Activated CD4-positive, alpha-beta T cell treated with anti-CD3 and anti-CD28 coated beads for 24 hours (primary cell): ENCODE results near the gene PLA2G3.
"Not testable (repeated sequence)": the region's sequence is repeated elsewhere in the genome, so short reads cannot be mapped to it uniquely, and the experiment has no call there.

Source experiments
- DNase-seq, 2 donors: peaks; one replicate each; pipeline ENCODE4 v3.0.0-alpha.2; 2020; ENCODE audit warnings: low read depth in 2 of 2

The PLA2G3 gene, protein sequence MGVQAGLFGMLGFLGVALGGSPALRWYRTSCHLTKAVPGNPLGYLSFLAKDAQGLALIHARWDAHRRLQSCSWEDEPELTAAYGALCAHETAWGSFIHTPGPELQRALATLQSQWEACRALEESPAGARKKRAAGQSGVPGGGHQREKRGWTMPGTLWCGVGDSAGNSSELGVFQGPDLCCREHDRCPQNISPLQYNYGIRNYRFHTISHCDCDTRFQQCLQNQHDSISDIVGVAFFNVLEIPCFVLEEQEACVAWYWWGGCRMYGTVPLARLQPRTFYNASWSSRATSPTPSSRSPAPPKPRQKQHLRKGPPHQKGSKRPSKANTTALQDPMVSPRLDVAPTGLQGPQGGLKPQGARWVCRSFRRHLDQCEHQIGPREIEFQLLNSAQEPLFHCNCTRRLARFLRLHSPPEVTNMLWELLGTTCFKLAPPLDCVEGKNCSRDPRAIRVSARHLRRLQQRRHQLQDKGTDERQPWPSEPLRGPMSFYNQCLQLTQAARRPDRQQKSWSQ

DNA sequence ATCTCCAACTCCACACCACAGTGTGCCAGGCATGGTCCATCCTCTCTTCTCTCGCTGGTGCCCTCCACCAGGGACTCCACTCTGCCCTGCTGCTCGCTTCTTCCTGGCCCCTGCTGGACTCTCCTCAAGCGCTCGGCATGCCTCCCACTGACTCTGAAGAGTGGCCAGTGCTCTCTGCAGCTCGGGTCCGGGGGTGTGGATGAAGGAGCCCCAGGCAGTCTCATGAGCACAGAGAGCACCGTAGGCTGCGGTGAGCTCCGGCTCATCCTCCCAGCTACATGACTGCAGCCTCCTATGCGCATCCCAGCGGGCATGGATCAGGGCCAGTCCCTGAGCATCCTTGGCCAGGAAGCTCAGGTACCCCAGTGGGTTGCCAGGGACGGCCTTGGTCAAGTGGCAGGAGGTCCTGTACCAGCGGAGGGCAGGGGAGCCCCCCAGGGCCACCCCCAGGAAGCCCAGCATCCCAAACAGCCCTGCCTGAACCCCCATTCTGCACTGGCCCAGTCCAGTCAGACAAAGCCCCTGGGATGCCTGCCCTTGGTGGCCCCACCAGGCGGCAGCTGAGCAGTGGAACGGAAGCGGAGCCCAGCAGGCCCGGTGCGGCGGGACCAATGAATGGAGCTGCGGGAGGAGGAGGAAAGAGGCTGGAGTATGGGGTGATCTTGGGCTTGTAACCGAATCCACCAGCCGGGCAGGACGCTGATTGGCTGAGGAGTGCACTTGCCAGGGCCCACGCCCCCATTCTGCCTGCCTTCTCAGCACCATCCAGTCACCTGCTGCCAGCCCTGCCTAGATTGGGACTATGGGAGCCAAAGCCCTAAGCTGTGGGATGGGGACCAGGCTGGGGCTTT is at the start of gene PLA2G3:
TSS of gene PLA2G3 (minus strand) at position 643 of the 851 bp plus-strand sequence. CDS start at position 489, 154 bp downstream.
- DNase-seq = no peak

DNA sequence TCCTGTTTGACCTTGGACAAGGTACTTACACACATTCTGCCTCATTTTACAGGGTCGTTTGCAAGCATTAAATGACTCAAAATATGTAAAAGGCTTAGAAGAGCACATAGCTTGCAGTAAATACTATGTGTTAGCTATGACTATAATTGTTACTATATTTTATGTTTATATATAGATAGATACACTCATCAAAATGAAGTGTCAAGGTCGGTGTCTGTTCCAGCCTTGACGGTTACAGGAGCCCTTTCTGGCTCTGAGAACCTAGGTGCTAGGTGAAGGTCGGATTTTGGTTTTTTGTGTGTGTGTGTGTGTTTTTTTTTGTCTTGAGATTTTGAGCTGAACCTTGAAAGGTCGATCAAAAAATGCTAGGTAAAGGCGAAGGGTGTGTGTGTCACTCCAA is 47.3 kb upstream of the PLA2G3 start:
- no peak for DNase-seq

DNA sequence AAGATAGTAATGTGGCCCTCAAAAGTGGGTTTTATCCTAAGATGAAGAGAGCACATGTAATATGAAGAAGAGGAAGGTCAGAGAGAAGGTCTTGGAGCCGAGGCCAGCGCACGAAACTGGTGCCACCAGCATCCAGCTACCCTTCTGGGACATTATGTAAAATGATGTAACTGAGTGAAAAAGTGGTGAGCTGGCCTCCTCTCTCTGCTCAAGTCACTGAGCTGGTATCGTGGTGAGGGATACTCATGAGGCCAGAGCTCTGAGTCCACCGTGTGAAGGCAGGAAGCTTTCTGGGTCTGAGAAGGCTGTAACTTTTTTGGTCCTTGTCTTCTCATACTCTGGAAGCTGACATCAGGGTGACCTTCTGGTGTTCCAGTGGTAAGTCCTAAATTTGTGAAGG is 44.7 kb upstream of the PLA2G3 start:
- no peak for DNase-seq

DNA sequence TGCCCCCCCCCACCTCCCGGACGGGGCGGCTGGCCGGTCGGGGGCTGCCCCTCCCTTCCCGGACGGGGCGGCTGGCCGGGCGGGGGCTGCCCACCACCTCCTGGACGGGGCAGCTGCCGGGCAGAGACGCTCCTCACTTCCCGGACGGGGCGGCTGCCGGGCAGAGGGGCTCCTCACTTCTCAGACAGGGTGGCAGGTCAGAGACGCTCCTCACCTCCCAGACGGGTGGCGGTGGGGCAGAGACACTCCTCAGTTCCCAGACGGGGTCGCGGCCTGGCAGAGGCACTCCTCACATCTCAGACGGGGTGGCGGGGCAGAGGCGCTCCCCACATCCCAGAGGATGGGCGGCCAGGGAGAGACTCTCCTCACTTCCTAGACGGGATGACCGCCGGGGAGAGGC is 43.7 kb upstream of the PLA2G3 start:
- DNase-seq = no peak

DNA sequence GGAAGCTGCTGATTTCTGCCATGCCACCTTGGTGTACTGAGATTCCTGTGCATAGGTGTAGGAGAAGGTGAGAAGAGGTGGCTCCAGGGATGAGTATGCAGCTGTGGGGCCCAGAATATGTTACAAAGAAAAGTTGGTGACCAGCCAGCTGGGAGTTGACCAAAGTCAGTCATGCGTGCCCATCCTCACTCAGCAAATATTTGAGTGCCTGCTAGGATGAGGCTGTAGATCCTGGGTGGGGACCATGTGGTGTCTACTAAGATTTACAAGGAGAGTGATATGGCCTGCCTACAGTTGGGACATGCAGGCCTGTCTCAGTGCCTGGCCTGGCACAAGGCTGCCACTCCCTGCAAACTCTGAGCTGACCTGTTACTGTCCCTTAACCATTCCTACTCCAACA is 39.0 kb upstream of the PLA2G3 start:
- DNase-seq = no peak

DNA sequence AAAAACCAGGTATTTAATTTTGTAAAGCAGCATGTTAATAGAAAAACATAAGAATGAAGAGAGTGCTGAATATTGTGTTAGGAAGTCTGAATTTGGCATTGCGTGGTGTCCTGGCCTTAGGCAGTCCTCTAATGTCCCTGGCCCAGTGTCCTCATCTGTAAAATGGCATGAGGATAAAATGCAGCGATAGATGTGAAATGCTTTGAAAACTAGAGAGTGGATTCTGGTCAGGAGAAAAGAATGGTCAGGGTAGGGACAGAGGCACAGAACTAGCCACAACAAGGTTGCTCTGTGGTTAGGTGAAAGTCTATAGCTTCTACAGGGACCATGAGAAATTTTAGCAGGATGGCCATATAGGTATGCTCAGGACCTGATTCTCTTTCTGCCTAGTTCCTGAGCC is 38.6 kb upstream of the PLA2G3 start:
- no peak for DNase-seq

DNA sequence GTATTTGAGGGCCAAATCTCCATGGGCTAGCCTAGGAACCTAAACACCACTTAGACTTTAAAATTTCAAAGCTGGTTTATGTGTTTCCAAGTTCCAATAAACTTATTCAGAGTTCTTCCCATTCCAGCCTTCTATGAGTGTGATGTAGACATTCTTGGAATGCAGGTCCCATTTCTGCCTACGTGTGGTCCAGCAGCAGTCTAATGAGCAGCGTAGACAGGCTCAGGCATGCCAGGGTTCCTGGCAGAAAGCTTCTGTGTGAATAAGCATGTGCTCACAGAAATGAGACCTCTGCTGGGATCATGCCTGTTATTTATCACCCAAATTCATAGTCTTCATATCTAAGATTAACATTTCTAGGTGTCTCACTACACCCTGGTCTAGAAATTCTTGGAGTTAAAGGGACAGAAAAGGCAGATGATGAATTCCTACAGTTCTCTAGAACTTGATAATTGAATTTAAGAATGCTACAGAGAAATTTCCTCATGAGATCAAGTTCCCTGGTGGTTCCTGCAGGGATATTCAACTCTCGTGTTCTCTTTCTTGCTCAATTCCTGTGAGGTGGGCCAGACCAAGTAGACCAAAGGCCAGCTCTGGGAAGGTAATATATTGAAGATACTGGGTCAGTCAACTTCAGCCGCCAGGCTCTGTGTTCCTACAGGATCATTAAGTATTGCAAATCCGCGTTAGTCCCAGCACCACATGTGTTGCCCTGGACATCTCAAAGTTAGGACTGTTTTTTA is 37.3 kb upstream of the PLA2G3 start:
- no peak for DNase-seq

DNA sequence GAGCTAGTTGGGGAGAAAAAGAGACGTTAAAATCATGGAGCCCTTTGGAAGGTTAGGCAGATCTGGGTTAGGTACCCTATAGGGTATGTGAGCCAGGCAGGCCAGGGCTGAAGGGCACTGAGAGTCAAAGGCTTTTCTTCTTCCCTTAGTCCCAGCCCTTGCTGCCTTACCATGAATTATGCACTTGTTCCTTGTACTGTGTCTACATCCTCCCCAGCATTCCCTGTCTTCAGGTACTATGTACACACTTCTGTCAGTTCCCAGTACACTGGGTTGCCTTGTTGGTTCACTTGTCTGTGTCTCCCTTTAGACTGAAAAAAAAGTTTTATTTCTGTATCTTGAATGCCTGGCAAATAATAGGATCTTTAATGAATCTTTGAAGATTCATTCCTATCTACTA is 36.6 kb upstream of the PLA2G3 start:
- DNase-seq = no peak

DNA sequence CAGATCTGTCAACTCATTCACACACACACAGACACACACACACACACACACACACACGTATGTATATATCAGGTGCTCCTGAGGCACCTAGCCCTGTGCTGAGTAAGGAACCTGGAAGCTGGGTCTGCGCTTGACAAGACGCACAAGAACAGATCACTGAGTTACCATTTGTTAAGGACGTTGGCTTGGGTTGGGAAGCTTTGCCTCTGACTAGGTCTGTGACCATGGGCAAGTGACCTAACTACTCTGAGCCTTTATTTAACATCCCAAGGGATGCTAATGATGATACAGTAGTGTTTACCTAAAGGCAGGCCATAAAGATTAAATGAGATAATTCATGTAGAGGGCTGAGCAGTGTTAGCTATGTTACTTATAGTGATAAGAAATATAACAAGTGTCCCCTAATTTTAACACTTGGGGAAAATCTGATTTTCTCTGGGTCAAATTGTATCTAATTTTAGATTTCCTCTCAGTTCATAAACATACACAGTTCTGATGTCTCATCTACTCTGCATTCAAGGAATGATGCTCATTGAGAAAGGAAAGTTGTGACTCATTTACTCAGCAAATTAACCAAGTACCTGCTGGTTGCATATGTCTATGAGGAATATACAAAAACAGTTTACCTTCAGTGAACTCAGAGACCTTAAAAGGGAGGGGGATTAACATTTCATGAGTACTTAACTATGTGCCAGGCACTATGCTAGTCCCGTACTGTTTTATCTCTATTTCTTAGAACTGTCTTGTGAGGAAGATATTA is 33.3 kb upstream of the PLA2G3 start:
- DNase-seq = no peak

DNA sequence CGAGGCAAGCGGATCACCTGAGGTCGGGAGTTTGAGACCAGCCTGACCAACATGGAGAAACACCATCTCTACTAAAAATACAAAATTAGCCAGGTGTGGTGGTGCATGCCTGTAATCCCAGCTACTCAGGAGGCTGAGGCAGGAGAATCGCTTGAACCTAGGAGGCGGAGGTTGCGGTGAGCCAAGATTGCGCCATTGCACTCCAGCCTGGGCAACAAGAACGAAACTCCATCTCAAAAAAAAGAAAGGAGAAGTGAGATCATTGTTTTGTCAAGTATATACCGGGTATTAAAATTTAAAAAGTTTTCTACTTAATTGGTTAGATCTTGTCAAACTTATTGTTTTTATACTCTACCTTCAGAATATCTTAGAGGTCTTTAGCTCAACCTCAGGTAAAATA is 31.4 kb upstream of the PLA2G3 start:
- DNase-seq = not testable (repeated sequence)

DNA sequence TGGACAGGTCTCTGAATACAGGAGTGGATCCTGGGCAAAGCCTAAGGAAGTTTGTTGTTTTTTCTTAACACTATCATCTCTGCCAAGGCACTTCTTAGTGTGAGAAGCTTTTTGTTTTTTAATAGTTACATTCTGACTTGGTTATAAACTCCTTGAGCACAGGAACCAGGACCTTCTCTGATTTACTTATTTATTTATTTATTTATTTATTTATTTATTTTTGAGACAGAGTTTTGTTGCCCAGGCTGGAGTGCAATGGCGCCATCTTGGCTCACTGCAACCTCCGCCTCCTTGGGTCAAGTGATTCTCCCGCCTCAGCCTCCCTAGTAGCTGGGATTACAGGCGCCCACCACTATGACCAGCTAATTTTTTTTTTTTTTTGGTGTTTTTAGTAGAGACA is 30.7 kb upstream of the PLA2G3 start:
- no peak for DNase-seq

DNA sequence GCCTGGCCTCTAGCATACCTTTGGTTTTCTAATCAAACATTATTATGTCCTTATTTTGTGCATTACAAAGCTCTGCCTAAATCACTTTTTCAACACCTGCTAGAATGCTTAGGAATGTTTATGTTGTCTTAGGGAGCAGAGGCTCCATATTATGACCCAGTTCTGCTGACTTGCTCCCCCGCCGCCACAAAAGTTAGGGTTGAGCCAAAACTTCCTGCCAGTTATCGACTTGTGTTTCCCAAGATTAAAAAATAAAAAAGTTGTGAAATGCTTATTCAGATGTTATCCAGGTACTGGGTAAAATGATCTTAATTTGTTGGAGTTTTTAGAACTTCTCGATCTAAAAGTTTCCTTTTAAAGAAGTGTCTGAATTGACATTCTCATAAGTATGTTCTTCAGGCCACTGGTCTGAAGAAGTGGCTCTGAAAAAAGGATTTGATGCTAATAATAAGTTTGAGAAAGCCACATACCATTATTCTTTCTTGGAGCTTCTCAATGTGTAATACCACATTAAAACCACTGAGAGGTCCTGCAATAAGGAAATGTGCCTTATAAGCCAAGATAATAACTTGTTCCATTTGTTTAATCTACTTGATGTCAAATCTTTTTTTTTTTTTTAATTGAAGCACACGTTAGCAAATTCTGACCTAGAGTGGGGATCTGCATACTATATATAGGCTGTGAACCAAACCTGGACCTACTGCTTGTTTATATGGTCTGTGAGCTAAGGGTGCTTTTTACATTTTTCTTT is 21.9 kb upstream of the PLA2G3 start:
- no peak for DNase-seq

DNA sequence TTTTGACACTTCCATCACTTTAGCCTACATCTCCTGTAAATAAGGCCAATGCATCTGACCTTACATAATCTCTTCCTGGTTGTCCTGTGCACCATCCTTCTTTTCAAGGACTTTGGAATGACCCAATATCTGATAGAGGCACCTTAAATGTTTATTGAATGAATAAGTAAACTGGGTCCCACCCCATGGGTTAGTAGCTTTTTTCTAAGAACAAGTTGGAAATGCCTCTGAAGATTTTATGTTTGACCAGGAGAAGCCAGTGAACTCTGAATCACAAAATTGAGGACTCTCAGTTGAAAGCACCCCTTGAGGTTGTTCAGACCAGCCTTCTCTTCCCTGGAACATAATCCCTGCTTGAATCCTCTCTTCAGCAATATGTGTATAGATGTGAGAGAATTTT is 21.1 kb upstream of the PLA2G3 start:
- DNase-seq = no peak

DNA sequence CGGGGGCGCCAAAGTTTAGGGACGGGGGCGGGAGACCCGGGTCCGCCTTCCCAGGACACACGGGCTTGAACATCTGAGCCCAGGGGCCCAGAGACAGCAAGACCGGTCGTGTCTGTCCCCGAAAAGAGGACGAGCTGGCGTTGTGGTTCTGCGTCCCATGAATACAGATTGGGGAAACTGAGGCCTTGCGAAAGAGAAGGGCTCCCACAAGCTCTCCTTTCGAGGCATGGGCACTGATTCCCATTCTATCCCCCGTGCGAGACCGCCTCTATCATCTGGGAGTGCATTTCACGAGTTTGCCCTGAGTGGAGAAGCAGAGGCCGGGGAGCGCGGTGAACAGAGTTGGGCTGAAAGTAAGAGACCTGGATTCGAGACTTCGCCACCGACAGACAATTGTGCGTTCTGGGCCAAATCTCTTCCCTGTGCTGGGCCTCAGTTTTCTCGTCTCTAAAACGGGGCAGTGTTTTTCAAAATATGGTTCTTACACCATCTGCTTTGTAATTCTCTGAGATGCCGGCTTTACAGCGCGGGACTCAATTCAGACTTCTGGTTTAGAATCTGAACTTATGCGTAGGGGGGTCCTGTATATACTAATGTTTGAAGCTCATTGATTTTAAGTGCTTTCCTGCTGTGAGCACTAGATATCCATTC is 20.1 kb upstream of the PLA2G3 start:
- no peak for DNase-seq

DNA sequence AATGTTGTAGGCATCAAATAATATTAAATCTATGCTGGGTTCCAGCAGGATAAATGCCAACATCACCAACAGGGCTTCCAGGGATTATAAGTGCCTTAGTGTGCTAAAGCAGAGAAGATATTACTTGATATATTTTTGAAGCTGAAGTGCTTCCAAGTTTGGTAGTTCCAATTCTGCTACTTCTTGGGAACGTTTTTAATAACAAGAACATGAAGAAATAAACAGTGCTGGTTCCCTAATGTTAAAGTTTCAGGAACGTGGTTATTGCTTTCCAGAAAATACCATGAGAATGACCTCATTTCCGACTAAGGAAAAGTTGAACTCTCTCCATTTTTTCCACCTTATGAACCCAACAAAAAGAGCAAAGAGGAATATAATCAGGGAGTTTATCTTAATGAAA is 15.1 kb upstream of the PLA2G3 start:
- no peak for DNase-seq

DNA sequence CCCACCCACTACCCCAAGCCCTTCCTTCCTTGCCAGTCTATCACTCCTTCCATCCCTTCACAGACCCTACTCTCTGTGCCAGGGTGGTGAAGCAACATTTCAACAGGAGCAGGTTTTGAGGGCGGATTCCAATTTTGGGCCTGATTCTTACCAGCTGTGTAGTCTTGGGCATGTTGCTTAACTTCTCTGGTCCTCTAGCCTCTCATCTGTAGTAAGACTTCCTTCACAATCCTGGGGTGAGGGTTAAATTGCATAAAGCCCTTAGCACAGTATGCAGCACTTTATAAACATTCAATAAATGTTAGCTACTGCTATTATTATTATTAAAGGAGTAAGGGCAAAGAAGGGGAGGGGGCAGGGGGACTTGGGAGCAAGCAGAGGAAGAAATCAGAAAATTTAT is 14.7 kb upstream of the PLA2G3 start:
- no peak for DNase-seq

DNA sequence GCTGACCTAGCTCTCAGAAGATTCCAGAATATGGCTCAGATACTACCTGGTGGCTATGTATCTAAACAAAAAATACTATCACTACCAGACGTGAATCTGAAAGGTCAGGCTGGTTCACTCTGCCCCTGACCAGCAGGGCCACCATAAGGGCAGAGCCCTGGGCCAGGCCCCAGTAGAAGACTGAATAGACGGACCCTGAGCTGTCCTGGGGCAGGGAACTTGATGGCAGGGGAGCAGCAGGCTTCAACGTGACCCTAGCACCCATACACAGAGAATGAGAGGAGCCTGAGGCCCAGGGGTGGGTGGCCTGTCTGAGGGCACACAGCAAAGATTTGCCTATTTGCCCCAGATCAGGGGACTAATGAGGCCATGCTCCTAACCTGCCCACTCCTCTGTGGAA is 13.0 kb upstream of the PLA2G3 start:
- DNase-seq = no peak

DNA sequence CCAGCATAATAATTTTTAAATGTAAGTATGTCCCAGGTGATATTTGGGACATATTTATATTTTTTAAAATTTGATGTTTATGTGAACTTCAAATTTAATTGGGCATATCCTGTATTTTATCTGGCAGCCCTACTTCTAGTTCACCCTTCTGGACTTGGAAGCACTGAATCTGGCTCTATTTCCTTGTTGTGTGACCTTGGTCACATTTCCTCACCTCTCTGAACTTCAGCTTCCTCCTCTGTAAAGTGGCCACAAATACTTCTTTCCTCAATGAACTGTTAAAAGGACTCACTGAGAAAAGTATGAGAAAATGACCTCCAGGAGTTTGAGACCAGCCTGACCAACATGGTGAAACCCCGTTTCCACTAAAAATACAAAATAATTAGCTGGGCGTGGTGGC is 11.6 kb upstream of the PLA2G3 start:
- no peak for DNase-seq

DNA sequence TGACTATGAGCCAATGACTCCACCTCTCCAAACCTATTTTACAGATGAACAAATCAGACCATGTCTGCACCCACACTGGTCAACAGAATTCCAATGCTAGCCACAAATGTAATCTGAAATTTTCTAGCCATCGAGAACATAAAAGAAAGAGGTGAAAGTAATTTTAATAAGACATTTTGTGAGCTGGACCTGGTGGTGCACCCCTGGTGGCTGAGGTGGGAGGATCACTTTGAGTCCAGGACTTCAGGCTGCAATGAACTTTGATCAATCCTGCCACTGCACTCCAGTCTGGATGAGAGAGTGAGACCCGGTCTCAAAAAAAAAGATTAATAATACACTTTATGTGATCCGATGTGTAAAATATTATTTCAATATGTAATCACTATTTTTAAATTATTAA is 10.3 kb upstream of the PLA2G3 start:
- no peak for DNase-seq

DNA sequence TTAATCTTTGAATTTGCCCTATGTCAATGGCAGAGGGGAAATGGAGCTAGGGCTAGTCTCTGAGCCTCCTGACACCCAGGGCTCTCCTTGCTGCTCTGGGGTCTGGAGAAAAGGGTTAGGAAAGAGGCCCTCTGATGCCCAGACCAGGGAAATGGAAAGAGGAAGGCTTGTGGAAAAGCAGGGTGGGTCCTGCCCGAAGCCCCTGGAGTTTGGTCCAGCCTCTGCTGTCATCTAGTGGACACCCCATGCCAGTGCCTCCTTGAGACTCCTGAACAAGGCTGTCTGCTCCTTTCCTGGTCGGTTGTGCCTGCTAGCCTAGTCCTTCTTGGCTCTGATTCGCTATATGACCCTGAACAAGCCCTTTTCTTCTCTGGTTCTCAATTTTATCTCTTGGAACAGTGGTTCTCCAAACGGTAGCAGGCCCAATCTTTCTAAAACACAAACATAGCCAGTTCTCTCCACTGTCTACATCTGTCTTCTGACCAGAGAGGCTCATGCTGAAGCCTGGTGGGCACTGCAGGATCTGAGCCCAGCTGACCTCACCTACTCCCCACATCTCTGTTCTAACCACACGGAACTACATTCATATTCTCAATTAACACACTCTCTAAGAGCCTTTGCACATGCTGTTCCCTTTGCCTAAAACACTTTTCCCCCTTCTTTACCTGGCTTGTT is 8.8 kb upstream of the PLA2G3 start:
- DNase-seq = no peak
